ENCODE measurements around the gene PROP1.
A peak's percentile ranks its signal among the peaks of the same experiment; 100 is the strongest.
"Not testable (repeated sequence)": the region's sequence is repeated elsewhere in the genome, so short reads cannot be mapped to it uniquely, and the experiment has no call there.

Gene PROP1

DNA sequence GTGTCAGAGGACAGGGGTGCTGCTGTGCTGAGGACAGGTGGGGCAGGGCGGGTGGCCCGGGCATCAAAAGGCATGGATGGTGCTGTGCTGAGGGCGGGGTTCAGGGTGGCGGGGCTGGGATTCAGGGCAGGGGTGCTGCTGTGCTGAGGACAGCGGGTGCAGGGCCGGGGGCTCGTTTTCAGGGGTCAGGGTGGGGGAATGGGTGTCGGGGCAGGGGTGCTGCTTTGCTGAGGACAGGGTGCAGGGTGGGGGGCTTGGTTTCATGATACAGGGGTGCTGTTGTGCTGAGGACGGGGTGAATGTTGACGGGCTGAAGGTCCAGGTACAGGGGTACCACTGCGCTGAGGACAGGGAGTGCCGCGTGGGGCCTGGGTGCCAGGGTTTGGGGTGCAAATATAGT, 50.9 kb downstream of the PROP1 start:
- DNase-seq (ENCODE audit: low read depth), result not testable (repeated sequence)

DNA sequence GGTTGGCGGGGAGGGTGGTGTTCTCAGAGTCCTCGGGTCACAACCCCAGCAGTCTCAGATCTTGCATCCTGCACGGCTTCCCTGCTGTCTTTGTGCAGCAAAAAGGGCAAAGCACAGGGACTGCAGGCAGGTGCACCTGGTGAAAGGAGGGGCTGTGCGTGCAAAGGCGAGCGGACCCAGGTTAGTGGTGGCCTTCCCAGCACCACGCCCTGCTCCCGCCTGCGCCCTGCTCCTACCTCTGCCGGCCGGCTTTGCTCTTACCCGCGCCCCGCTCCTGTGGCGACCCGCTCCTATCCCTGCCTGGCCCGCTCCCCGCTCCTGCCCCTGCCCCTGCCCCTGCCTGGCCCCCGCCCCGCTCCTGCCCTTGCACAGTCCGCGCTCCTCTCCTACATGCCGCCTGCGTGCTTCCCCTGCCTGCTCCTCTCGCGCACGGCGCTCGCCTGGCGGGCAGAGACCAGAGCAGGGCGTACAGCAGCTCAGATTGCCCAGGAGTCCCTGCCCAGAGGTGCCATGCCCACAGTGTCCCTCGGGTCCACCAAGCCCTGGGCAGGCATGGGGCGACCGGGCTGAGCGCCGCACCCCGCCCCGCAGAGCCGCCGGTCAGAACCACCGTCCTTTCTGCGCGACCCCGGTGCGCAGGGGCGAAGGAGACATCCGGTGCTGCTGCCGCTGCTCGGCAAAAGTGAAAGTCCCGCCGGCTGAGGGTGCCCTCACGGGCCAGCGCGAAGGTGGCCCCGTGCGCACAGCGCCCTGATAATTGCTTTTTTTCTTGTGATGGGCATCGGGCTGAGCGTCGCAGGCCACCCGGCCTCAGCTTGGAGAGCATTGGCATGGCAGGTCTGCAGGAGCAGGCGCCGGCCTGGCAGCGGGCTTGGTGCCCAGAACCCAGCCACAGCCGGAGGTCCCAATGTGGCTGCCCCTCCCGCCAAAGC, 52.0 kb downstream of the PROP1 start:
- peak; percentile 16 for DNase-seq (ENCODE audit: low read depth)

GRCh38 chr5:177942896-177943295, 53.1 kb downstream of the PROP1 start:
- not testable (repeated sequence) for DNase-seq (ENCODE audit: low read depth)

Data from stimulated activated CD8-positive, alpha-beta memory T cell treated with anti-CD3 and anti-CD28 coated beads, Interleukin-12 subunit alpha, Interleukin-12 subunit beta, amount 100 ng/mL, for 4 hours (primary cell).